HepG2 (cell line): ENCODE measurements around the gene ESF1. TPM values are rescaled to one million over a fixed set of nuclear protein-coding genes. Genes with fewer than 3 reads are reported as not detected.

Source experiments
- ATAC-seq: fragments of 200-7000 bp; cut with Tn5 transposase; 3 replicates; pipeline ENCODE4 v1.9.1; 2020; ENCODE audit warnings: mild to moderate bottlenecking, moderate library complexity
- BruUV-seq: library from RNA; stranded (reverse); fragments of 400-500 nt; replicated peaks from 2 replicates; lab custom pipeline; 2021; lab: Mats Ljungman, UMichigan
- CTCF ChIA-PET: fragments of 300-600 bp; formaldehyde crosslinking; extraction: SDS; loops from one replicate; lab custom pipeline; 2021; ENCODE audit warnings: low total read pairs, inconsistent platforms, low intra/inter-chr PET ratio; lab: Yijun Ruan, JAX
- POLR2A ChIA-PET: fragments of 350-600 bp; sonication (Branson Sonifier 250); formaldehyde crosslinking; loops from one replicate; lab custom pipeline; 2020; ENCODE audit warnings: antibody characterized with exemption, inconsistent platforms; lab: Yijun Ruan, JAX
- DNase-seq: peaks from one replicate; pipeline ENCODE4 v3.0.0-alpha.2; 2015; ENCODE audit warnings: low spot score
- FAIRE-seq: peaks from 3 replicates; lab custom pipeline; 2011; peaks lifted over from hg19 to GRCh38; lab: Jason Lieb, UNC
- H2AFZ ChIP-seq: one replicate; pipeline ENCODE4 v1.6.1; 2011; ENCODE audit warnings: low read length, inconsistent platforms
- H3K27ac ChIP-seq: fragments of 300-600 bp; 3 replicates; pipeline ENCODE4 v1.8.0; 2011; ENCODE audit warnings: mixed run types, mild to moderate bottlenecking, mixed read lengths, low read length, inconsistent platforms; ENCODE audit not compliant: insufficient read depth; ENCODE audit errors: extremely low read length
- H3K27me3 ChIP-seq, 2 experiments: fragments of 200-600 bp in 1 of 2; 2 replicates in 1 of 2; 3 replicates in 1 of 2; pipeline versions ENCODE4 v1.6.0 to v1.8.0; 2011; ENCODE audit warnings: low read length in 2 of 2, mild to moderate bottlenecking in 2 of 2, moderate library complexity in 2 of 2, inconsistent platforms in 1 of 2; ENCODE audit not compliant: insufficient read depth in 2 of 2, control insufficient read depth in 1 of 2
- H3K36me3 ChIP-seq, 2 experiments: fragments of 200-600 bp in 1 of 2; replicated peaks in 1 of 2; 2 replicates in 1 of 2; 3 replicates in 1 of 2; pipeline versions ENCODE4 v1.5.1 to v1.8.0; 2011; ENCODE audit warnings: low read length in 2 of 2, inconsistent platforms in 1 of 2; ENCODE audit not compliant: insufficient read depth in 2 of 2, control insufficient read depth in 1 of 2
- H3K4me1 ChIP-seq: 2 replicates; pipeline ENCODE4 v1.5.1; 2012; ENCODE audit warnings: low read length, inconsistent platforms; ENCODE audit not compliant: insufficient read depth
- H3K4me2 ChIP-seq: 2 replicates; pipeline ENCODE4 v1.6.0; 2011; ENCODE audit warnings: low read depth, low read length, inconsistent platforms
- H3K4me3 ChIP-seq, 3 experiments: fragments of 200-600 bp in 1 of 3; sonication (generic), shearing (Covaris generic) in 1 of 3; replicated peaks in 1 of 3; 2 replicates each; pipeline ENCODE4 v1.5.1; 2011 to 2016; ENCODE audit warnings: low read length in 3 of 3, inconsistent platforms in 2 of 3, low read depth in 2 of 3, mild to moderate bottlenecking in 2 of 3, control low read depth in 1 of 3, mixed read lengths in 1 of 3; ENCODE audit not compliant: insufficient read depth in 1 of 3
- H3K79me2 ChIP-seq: one replicate; pipeline ENCODE4 v1.6.1; 2011; ENCODE audit warnings: low read length, inconsistent platforms; ENCODE audit not compliant: insufficient read depth
- H3K9ac ChIP-seq: 2 replicates; pipeline ENCODE4 v1.6.0; 2011; ENCODE audit warnings: mild to moderate bottlenecking, low read depth, low read length, inconsistent platforms; ENCODE audit not compliant: insufficient read depth
- H3K9me3 ChIP-seq: 2 replicates; pipeline ENCODE4 v1.5.1; 2012; ENCODE audit warnings: mild to moderate bottlenecking, low read length
- H4K20me1 ChIP-seq: 2 replicates; pipeline ENCODE4 v1.6.0; 2011; ENCODE audit warnings: inconsistent platforms, mild to moderate bottlenecking, low read length, moderate library complexity; ENCODE audit not compliant: insufficient read depth
- AHDC1 ChIP-seq: sonication (generic); formaldehyde crosslinking; IDR thresholded peaks from 2 replicates; pipeline ENCODE4 v1.5.1; 2020; ENCODE audit warnings: mild to moderate bottlenecking, missing genetic modification reagents, borderline replicate concordance
- ARHGAP35 ChIP-seq: sonication (generic); formaldehyde crosslinking; IDR thresholded peaks from 2 replicates; pipeline ENCODE4 v1.9.0; 2022; ENCODE audit warnings: mild to moderate bottlenecking, inconsistent platforms, moderate library complexity, missing genetic modification reagents, borderline replicate concordance
- ATF1 ChIP-seq: IDR thresholded peaks from 2 replicates; pipeline ENCODE4 v1.6.1; 2016; ENCODE audit warnings: mild to moderate bottlenecking, control low read depth
- ATF7 ChIP-seq, 2 experiments: fragments of 450-650 bp in 1 of 2; sonication (generic) in 1 of 2; formaldehyde crosslinking in 1 of 2; IDR thresholded peaks; 2 replicates each; pipeline versions ENCODE4 v1.4.0 to v1.6.1; 2016 to 2020; ENCODE audit warnings: antibody characterized with exemption in 1 of 2, mild to moderate bottlenecking in 1 of 2, missing genetic modification reagents in 1 of 2
- CHCHD3 ChIP-seq: sonication (generic); formaldehyde crosslinking; IDR thresholded peaks from 2 replicates; pipeline ENCODE4 v1.8.0; 2022; ENCODE audit warnings: mild to moderate bottlenecking, missing genetic modification reagents, moderate library complexity
- GATAD2A ChIP-seq: IDR thresholded peaks from 2 replicates; pipeline ENCODE4 v1.6.1; 2016
- JUN ChIP-seq: sonication (generic); formaldehyde crosslinking; IDR thresholded peaks from 2 replicates; pipeline ENCODE4 v1.4.0; 2020; ENCODE audit warnings: mild to moderate bottlenecking, missing genetic modification reagents
- KLF11 ChIP-seq: IDR thresholded peaks from 2 replicates; pipeline ENCODE4 v1.6.1; 2016; ENCODE audit warnings: missing compliant biosample characterization
- NR2F2 ChIP-seq: IDR thresholded peaks from 2 replicates; pipeline ENCODE4 v1.6.1; 2012; ENCODE audit warnings: low read depth, inconsistent platforms, borderline replicate concordance
- PBX2 ChIP-seq: IDR thresholded peaks from 2 replicates; pipeline ENCODE4 v1.6.1; 2016; ENCODE audit warnings: control low read depth
- PHB2 ChIP-seq: fragments of 450-650 bp; IDR thresholded peaks from 2 replicates; pipeline ENCODE4 v1.6.1; 2018; ENCODE audit not compliant: partially characterized antibody
- POLR2A ChIP-seq, 2 experiments: IDR thresholded peaks; 2 replicates each; pipeline ENCODE4 v1.6.1; 2011; ENCODE audit warnings: low read depth in 2 of 2, low read length in 2 of 2, mild to moderate bottlenecking in 1 of 2, moderate library complexity in 1 of 2; ENCODE audit not compliant: insufficient read depth in 1 of 2
- SMYD3 ChIP-seq: sonication (generic); formaldehyde crosslinking; IDR thresholded peaks from 2 replicates; pipeline ENCODE4 v1.8.1; 2023; ENCODE audit warnings: mild to moderate bottlenecking, missing genetic modification reagents
- TBP ChIP-seq: sonication (generic); formaldehyde crosslinking; IDR thresholded peaks from 2 replicates; pipeline ENCODE4 v1.5.0; 2020; ENCODE audit warnings: missing genetic modification reagents
- ZHX1 ChIP-seq: sonication (generic); formaldehyde crosslinking; IDR thresholded peaks from 2 replicates; pipeline ENCODE4 v1.8.1; 2022; ENCODE audit warnings: low read depth, mild to moderate bottlenecking, missing genetic modification reagents
- ZKSCAN8 ChIP-seq: IDR thresholded peaks from 2 replicates; pipeline ENCODE4 v1.6.1; 2016; ENCODE audit warnings: borderline replicate concordance, missing genetic modification reagents, missing compliant biosample characterization
- ZNF629 ChIP-seq: sonication (generic); formaldehyde crosslinking; conservative IDR thresholded peaks from 2 replicates; pipeline ENCODE4 v1.5.0; 2020; ENCODE audit warnings: missing genetic modification reagents
- ZNF737 ChIP-seq: sonication (generic); formaldehyde crosslinking; IDR thresholded peaks from 2 replicates; pipeline ENCODE4 v1.5.0; 2020; ENCODE audit warnings: missing genetic modification reagents, mild to moderate bottlenecking, borderline replicate concordance
- WGBS: methylation state at CpG from one replicate; pipeline ENCODE4 v1.1.6; 2017; ENCODE audit warnings: low lambda C conversion rate; 5-methylcytosine and 5-hydroxymethylcytosine counted together
- in situ Hi-C: cut with HindIII; loops from 2 replicates; pipeline ENCODE4 v1.10.0; 2017; ENCODE audit warnings: low pct_unique_long_range_greater_than_20kb; ENCODE audit not compliant: extremely low pct_ligation_motif_present
- intact Hi-C: fragments of 100-400 bp; cut with micrococcal nuclease; formaldehyde crosslinking; loops from one replicate; pipeline ENCODE4 v1.10.0; 2022; ENCODE audit not compliant: unreplicated experiment
- polyA plus RNA-seq, 8 experiments: library from polyadenylated mRNA; depleted of rRNA in 3 of 8; stranded (reverse) in 7 of 8; unstranded in 1 of 8; fragments of >200 nt; fragmentation: Illumina TruSeq in 4 of 8; extraction: Trizol in 4 of 8; gene quantifications; 2 replicates each; pipeline versions ENCODE4 v1.2.1 to v1.2.3, GENCODE V29; 2011 to 2016; ENCODE audit warnings: low read depth in 4 of 8, missing spikeins in 1 of 8, mixed read lengths in 1 of 8; ENCODE audit not compliant: insufficient read depth in 1 of 8
- total RNA-seq, 5 experiments: library from RNA; depleted of rRNA; stranded (reverse); fragments of >200 nt; fragmentation: Illumina TruSeq; extraction: Trizol; gene quantifications; 2 replicates each; pipeline ENCODE4 v1.2.3, GENCODE V29; 2016; ENCODE audit warnings: low read depth in 1 of 5

ESF1 gene
- total and polyA plus RNA-seq, 2 of the 13 experiments (the other 11 are each of a cell fraction or from before 2014, with no cell fraction given): 7.3 to 66.9 TPM

- no peaks in the 10 kb centered on the region for H3K27me3 ChIP-seq
- no peak overlapping the region for H3K4me2 ChIP-seq
- DNase-seq (no peak), ATAC-seq (no peak), FAIRE-seq (no peak)
- POLR2A ChIA-PET: no interaction called here
- in situ Hi-C loops: no loop called here
- intact Hi-C loops: no loop called here
- no peak overlapping the region for H3K9ac ChIP-seq
- no peaks in the 10 kb centered on the region for H3K79me2 ChIP-seq
- H4K20me1 ChIP-seq: no peaks in the 10 kb centered on the region
- H3K4me3 ChIP-seq: no peak overlapping the region
- no peak overlapping the region for H2AFZ ChIP-seq
- H3K27ac ChIP-seq: no peak overlapping the region
- CTCF ChIA-PET: no interaction called here
- peaks cover 28 to 67% of the 10 kb centered on the region in 2 experiments for H3K36me3 ChIP-seq
- BruUV-seq: no TSS peak
- H3K4me1 ChIP-seq: no peaks in the 10 kb centered on the region
- WGBS: 100% methylated on average over 1 of the region's 1 CpG
- H3K9me3 ChIP-seq: no peaks in the 10 kb centered on the region
- TF ChIP-seq CHCHD3 (CRISPR knock-in tag): no peak
- no peak for TF ChIP-seq AHDC1 (CRISPR knock-in tag)
- no peak for TF ChIP-seq ZNF737 (CRISPR knock-in tag)
- TF ChIP-seq ATF1 (CRISPR knock-in tag): no peak
- TF ChIP-seq ZKSCAN8 (CRISPR knock-in tag): no peak
- no peak for TF ChIP-seq SMYD3 (CRISPR knock-in tag)
- TF ChIP-seq GATAD2A (CRISPR knock-in tag): no peak
- no peak for TF ChIP-seq TBP (CRISPR knock-in tag)
- no peak for TF ChIP-seq NR2F2
- no peak for TF ChIP-seq JUN (CRISPR knock-in tag)
- TF ChIP-seq KLF11 (CRISPR knock-in tag): no peak
- no peak for TF ChIP-seq PHB2
- TF ChIP-seq ATF7 (IDR thresholded peaks at IDR 0.05): no peak
- TF ChIP-seq ATF7 (CRISPR knock-in tag; IDR thresholded peaks at IDR 0.05): no peak
- no peak for TF ChIP-seq POLR2A (IDR thresholded peaks at IDR 0.05; ENCODE audit: insufficient read depth in 1 of 2, low read depth in 2 of 2, low read length in 2 of 2)
- no peak for TF ChIP-seq ARHGAP35 (CRISPR knock-in tag)
- no peak for TF ChIP-seq ZNF629 (CRISPR knock-in tag)
- no peak for TF ChIP-seq ZHX1
- TF ChIP-seq PBX2 (CRISPR knock-in tag): no peak
Observed at GRCh38 chr20:13717631-13718044, 67.1 kb downstream of the ESF1 start.
